H1 (cell line): ENCODE measurements around the gene LHPP. TPM values are rescaled to one million over a fixed set of nuclear protein-coding genes. Genes with fewer than 3 reads are reported as not detected.

Source experiments
- CTCF ChIA-PET: fragments of 300-600 bp; sonication (Branson Sonifier 250); formaldehyde crosslinking; loops from one replicate; lab custom pipeline; 2021; ENCODE audit not compliant: partially characterized antibody; lab: Charles Lee
- POLR2A ChIA-PET: fragments of 300-600 bp; sonication (Branson Sonifier 250); formaldehyde crosslinking; loops from one replicate; lab custom pipeline; 2021; ENCODE audit warnings: inconsistent platforms; ENCODE audit not compliant: partially characterized antibody; lab: Charles Lee
- DNase-seq, 2 experiments: peaks; one replicate each; pipeline versions ENCODE4 v3.0.0 to v3.0.0-alpha.2; 2010 to 2022; ENCODE audit warnings: low spot score in 2 of 2, low read depth in 1 of 2, mixed read lengths in 1 of 2
- FAIRE-seq: peaks from 2 replicates; lab custom pipeline; 2011; peaks lifted over from hg19 to GRCh38; lab: Jason Lieb, UNC
- H2AFZ ChIP-seq: 2 replicates; pipeline ENCODE4 v1.8.1; 2012; ENCODE audit warnings: low read length, inconsistent platforms
- H2AK5ac ChIP-seq: 2 replicates; pipeline ENCODE4 v1.6.1; 2013; ENCODE audit warnings: low read depth, low read length
- H2BK120ac ChIP-seq: replicated peaks from 2 replicates; pipeline ENCODE3; 2013; ENCODE audit warnings: low read depth, low read length, inconsistent platforms
- H2BK12ac ChIP-seq: 2 replicates; pipeline ENCODE4 v1.6.1; 2013; ENCODE audit warnings: low read depth, low read length
- H2BK15ac ChIP-seq: 2 replicates; pipeline ENCODE4 v1.6.1; 2013; ENCODE audit warnings: low read length
- H2BK20ac ChIP-seq: 2 replicates; pipeline ENCODE4 v1.6.1; 2013; ENCODE audit warnings: low read length
- H2BK5ac ChIP-seq: 2 replicates; pipeline ENCODE4 v1.6.1; 2013; ENCODE audit warnings: low read depth, low read length
- H3K14ac ChIP-seq: 2 replicates; pipeline ENCODE4 v1.6.1; 2013; ENCODE audit warnings: inconsistent platforms; ENCODE audit not compliant: insufficient read length
- H3K18ac ChIP-seq: 2 replicates; pipeline ENCODE4 v1.6.1; 2013; ENCODE audit warnings: low read length; ENCODE audit errors: extremely low read depth
- H3K23ac ChIP-seq: 2 replicates; pipeline ENCODE4 v1.6.1; 2013; ENCODE audit warnings: inconsistent platforms; ENCODE audit not compliant: insufficient read length
- H3K23me2 ChIP-seq: 2 replicates; pipeline ENCODE4 v1.6.1; 2013; ENCODE audit warnings: low read depth, low read length
- H3K27ac ChIP-seq: 2 replicates; pipeline ENCODE4 v1.6.1; 2011; ENCODE audit warnings: low read depth, low read length, inconsistent platforms
- H3K27me3 ChIP-seq, 4 experiments: replicated peaks in 1 of 4; 1 replicate in 1 of 4; 2 replicates in 3 of 4; pipeline versions ENCODE4 v1.6.1 to v1.8.1; 2011 to 2013; ENCODE audit warnings: low read length in 3 of 4, mild to moderate bottlenecking in 3 of 4, inconsistent platforms in 2 of 4, mixed read lengths in 2 of 4, moderate library complexity in 1 of 4; ENCODE audit not compliant: control insufficient read depth in 3 of 4, insufficient read depth in 3 of 4; ENCODE audit errors: extremely low read depth in 1 of 4
- H3K36me3 ChIP-seq, 4 experiments: 2 replicates each; pipeline versions ENCODE4 v1.6.1 to v1.8.1; 2011 to 2013; ENCODE audit warnings: mild to moderate bottlenecking in 4 of 4, low read length in 3 of 4, moderate library complexity in 2 of 4, control low read depth in 1 of 4, inconsistent platforms in 1 of 4; ENCODE audit not compliant: insufficient read depth in 4 of 4, control insufficient read depth in 2 of 4
- H3K4ac ChIP-seq: replicated peaks from 2 replicates; pipeline ENCODE3; 2013; ENCODE audit warnings: low read length, low read depth, mixed read lengths, inconsistent platforms; ENCODE audit not compliant: insufficient read length
- H3K4me1 ChIP-seq, 4 experiments: replicated peaks in 1 of 4; 1 replicate in 1 of 4; 2 replicates in 3 of 4; pipeline versions ENCODE4 v1.6.1 to v1.8.1; 2011 to 2013; ENCODE audit warnings: low read length in 3 of 4, inconsistent platforms in 2 of 4, mixed read lengths in 1 of 4; ENCODE audit not compliant: insufficient read depth in 4 of 4, control insufficient read depth in 3 of 4
- H3K4me2 ChIP-seq, 2 experiments: 2 replicates each; pipeline versions ENCODE4 v1.6.1 to v1.8.1; 2011 to 2013; ENCODE audit warnings: low read depth in 2 of 2, low read length in 2 of 2, control low read depth in 1 of 2, inconsistent platforms in 1 of 2, mild to moderate bottlenecking in 1 of 2; ENCODE audit not compliant: insufficient read depth in 1 of 2
- H3K4me3 ChIP-seq, 4 experiments: fragments of 200-600, 300-600 bp in 1 of 4; sonication (generic), shearing (Covaris generic), sonication (Bioruptor Twin) in 1 of 4; 2 replicates each; pipeline versions ENCODE4 v1.5.1 to v1.8.1; 2011 to 2016; ENCODE audit warnings: low read length in 4 of 4, low read depth in 3 of 4, control low read depth in 2 of 4, inconsistent platforms in 2 of 4, mild to moderate bottlenecking in 2 of 4, mixed read lengths in 1 of 4, moderate library complexity in 1 of 4; ENCODE audit not compliant: insufficient read depth in 2 of 4; ENCODE audit errors: extremely low read depth in 1 of 4
- H3K56ac ChIP-seq: replicated peaks from 2 replicates; pipeline ENCODE3; 2013; ENCODE audit warnings: low read depth, mild to moderate bottlenecking, mixed read lengths, low read length, inconsistent platforms; ENCODE audit not compliant: insufficient read length
- H3K79me1 ChIP-seq: 2 replicates; pipeline ENCODE4 v1.6.1; 2013; ENCODE audit warnings: low read depth, low read length, control low read depth
- H3K79me2 ChIP-seq, 2 experiments: 2 replicates each; pipeline versions ENCODE4 v1.6.1 to v1.8.1; 2012 to 2013; ENCODE audit warnings: low read length in 2 of 2, mild to moderate bottlenecking in 2 of 2, inconsistent platforms in 1 of 2; ENCODE audit not compliant: insufficient read depth in 2 of 2, control insufficient read depth in 1 of 2
- H3K9ac ChIP-seq, 4 experiments: replicated peaks in 1 of 4; 1 replicate in 1 of 4; 2 replicates in 3 of 4; pipeline versions ENCODE4 v1.6.1 to v1.8.1; 2011 to 2013; ENCODE audit warnings: low read depth in 3 of 4, low read length in 3 of 4, control low read depth in 2 of 4, mild to moderate bottlenecking in 2 of 4, moderate library complexity in 2 of 4, inconsistent platforms in 1 of 4; ENCODE audit errors: extremely low read depth in 1 of 4
- H3K9me3 ChIP-seq, 2 experiments: 2 replicates each; pipeline versions ENCODE4 v1.6.1 to v1.8.1; 2012 to 2013; ENCODE audit warnings: mild to moderate bottlenecking in 2 of 2, moderate library complexity in 2 of 2, control low read depth in 1 of 2, inconsistent platforms in 1 of 2, low read depth in 1 of 2, low read length in 1 of 2, mixed read lengths in 1 of 2; ENCODE audit not compliant: insufficient read depth in 2 of 2
- H4K20me1 ChIP-seq, 2 experiments: replicated peaks in 1 of 2; 2 replicates each; pipeline versions ENCODE3 to v1.8.1; 2011 to 2013; ENCODE audit warnings: inconsistent platforms in 2 of 2, low read length in 2 of 2, mild to moderate bottlenecking in 1 of 2; ENCODE audit not compliant: insufficient read depth in 2 of 2, control insufficient read depth in 1 of 2
- H4K5ac ChIP-seq: 2 replicates; pipeline ENCODE4 v1.6.1; 2013; ENCODE audit warnings: low read length, low read depth, mixed read lengths, inconsistent platforms; ENCODE audit not compliant: insufficient read length
- H4K8ac ChIP-seq: 2 replicates; pipeline ENCODE4 v1.8.0; 2013; ENCODE audit warnings: mild to moderate bottlenecking, moderate library complexity, low read length, inconsistent platforms; ENCODE audit not compliant: insufficient read depth; ENCODE audit errors: extremely low read depth
- H4K91ac ChIP-seq: replicated peaks from 2 replicates; pipeline ENCODE3; 2013; ENCODE audit warnings: low read length, mixed read lengths, inconsistent platforms; ENCODE audit not compliant: insufficient read length
- CHD2 ChIP-seq: IDR thresholded peaks from 2 replicates; pipeline ENCODE4 v1.6.1; 2012; ENCODE audit warnings: low read length, improper control_type of control experiment
- EGR1 ChIP-seq: IDR thresholded peaks from 2 replicates; pipeline ENCODE4 v1.6.1; 2011; ENCODE audit warnings: low read depth, low read length, borderline replicate concordance
- HDAC6 ChIP-seq: IDR thresholded peaks from one replicate; pipeline ENCODE4 v1.7.1; 2012; ENCODE audit warnings: low read depth, mild to moderate bottlenecking, inconsistent platforms, low read length, moderate library complexity
- JUN ChIP-seq: IDR thresholded peaks from 2 replicates; pipeline ENCODE4 v1.6.1; 2011; ENCODE audit warnings: low read depth, mild to moderate bottlenecking, improper control_type of control experiment, low read length
- JUND ChIP-seq: IDR thresholded peaks from 2 replicates; pipeline ENCODE4 v1.6.1; 2011; ENCODE audit warnings: mild to moderate bottlenecking, improper control_type of control experiment, low read length
- KDM5A ChIP-seq: fragments of 200-600 bp; IDR thresholded peaks from 2 replicates; pipeline ENCODE4 v1.7.1; 2012; ENCODE audit warnings: mild to moderate bottlenecking, low read length, inconsistent platforms, mixed read lengths
- MAFK ChIP-seq: IDR thresholded peaks from 2 replicates; pipeline ENCODE4 v1.6.1; 2012; ENCODE audit warnings: low read depth, mild to moderate bottlenecking, improper control_type of control experiment, low read length
- RNF2 ChIP-seq: fragments of 200-900, 300-1000 bp; sonication (generic); IDR thresholded peaks from 2 replicates; pipeline ENCODE4 v1.7.1; 2016; ENCODE audit warnings: borderline replicate concordance, low read depth, mild to moderate bottlenecking, antibody characterized with exemption, low read length; ENCODE audit not compliant: poor library complexity, severe bottlenecking; ENCODE audit errors: missing control alignments
- RXRA ChIP-seq: IDR thresholded peaks from 2 replicates; pipeline ENCODE4 v1.6.1; 2011; ENCODE audit warnings: low read depth, mild to moderate bottlenecking, low read length, moderate library complexity; ENCODE audit not compliant: insufficient read depth
- SIN3A ChIP-seq, 2 experiments: IDR thresholded peaks in 1 of 2; conservative IDR thresholded peaks in 1 of 2; 2 replicates each; pipeline ENCODE4 v1.6.1; 2011 to 2012; ENCODE audit warnings: low read length in 2 of 2, improper control_type of control experiment in 1 of 2, low read depth in 1 of 2, mild to moderate bottlenecking in 1 of 2
- SIRT6 ChIP-seq: IDR thresholded peaks from one replicate; pipeline ENCODE4 v1.7.1; 2012; ENCODE audit warnings: low read length, inconsistent platforms
- TBP ChIP-seq: IDR thresholded peaks from 2 replicates; pipeline ENCODE4 v1.6.1; 2011; ENCODE audit warnings: low read depth, low read length, improper control_type of control experiment
- WGBS, 2 experiments: shearing (Covaris generic) in 1 of 2; methylation state at CpG; one replicate each; pipeline versions ENCODE4 v1.1.6 to v1.1.7; 2013 to 2015; ENCODE audit warnings: low lambda C conversion rate in 2 of 2, mixed read lengths in 2 of 2, inconsistent platforms in 1 of 2, low coverage in 1 of 2, missing lambda C conversion rate in 1 of 2; ENCODE audit not compliant: insufficient replicate concordance in 2 of 2, insufficient coverage in 1 of 2, insufficient read length in 1 of 2; ENCODE audit errors: extremely low coverage in 1 of 2, missing lambda C conversion rate in 1 of 2; 5-methylcytosine and 5-hydroxymethylcytosine counted together
- polyA plus RNA-seq, 7 experiments: library from polyadenylated mRNA; depleted of rRNA in 3 of 7; stranded (reverse) in 5 of 7; unstranded in 2 of 7; fragments of >200 nt in 5 of 7; fragments of 200-250 nt in 2 of 7; gene quantifications; 1 replicate in 5 of 7; 2 replicates in 1 of 7; 4 replicates in 1 of 7; pipeline versions ENCODE4 v1.2.1 to v1.2.3, GENCODE V29; 2011 to 2013; ENCODE audit warnings: missing spikeins in 2 of 7, mixed read lengths in 2 of 7
- total RNA-seq: library from RNA; stranded (reverse); fragmentation: NEBNext Ultra II Directional; extraction: Animal tissue kit (Norgen Biotek cat#: 25700); gene quantifications from 2 replicates; pipeline ENCODE4 v1.2.1, GENCODE V29; 2021
- TF ChIP-seq, protein P1 (sequence below): IDR thresholded peaks from 2 replicates; pipeline ENCODE4 v1.6.1; 2012; ENCODE audit warnings: inconsistent platforms

LHPP gene
- total and polyA plus RNA-seq, 2 of the 8 experiments (the other 6 are each of a cell fraction or from before 2014, with no cell fraction given) = 26.0 to 45.0 TPM

DNA sequence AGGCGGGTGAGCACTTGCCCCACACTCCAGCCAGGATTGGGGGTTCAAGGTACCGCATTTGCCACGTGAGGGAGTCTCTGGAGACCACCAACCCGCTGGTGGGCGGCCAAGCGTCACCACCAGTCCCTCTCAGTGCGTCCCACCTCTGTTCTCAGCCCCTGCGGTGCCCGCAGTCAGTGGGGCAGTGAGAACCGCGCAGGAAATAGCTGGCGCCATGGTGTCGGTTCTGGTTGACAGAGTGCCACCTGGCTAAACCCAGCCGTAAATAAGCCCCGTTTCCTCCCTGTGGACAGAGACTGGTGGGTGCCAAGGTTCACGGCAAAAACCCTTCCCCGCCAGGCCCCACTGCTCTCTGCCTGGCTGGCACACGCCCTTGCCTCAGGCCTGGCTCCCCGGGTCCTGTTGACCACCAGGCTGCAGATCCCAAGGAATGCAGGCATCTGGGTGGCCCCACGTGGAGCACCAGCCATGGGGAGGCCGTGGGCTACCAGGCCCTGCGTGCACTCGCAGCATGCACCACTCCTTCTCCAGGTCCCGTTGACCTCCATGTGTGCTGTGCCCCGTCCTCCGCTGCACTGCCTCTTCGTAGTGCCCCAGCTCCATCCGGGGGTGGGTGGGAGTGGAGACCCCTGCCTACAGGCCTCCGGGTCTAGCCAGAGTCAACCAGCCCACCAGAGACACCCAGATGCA lies 140.0 kb downstream of the LHPP start:
- FAIRE-seq (no peak), DNase-seq (no peak)
- H3K56ac ChIP-seq = no peak overlapping the region
- no peak overlapping the region for H3K4ac ChIP-seq
- H4K5ac ChIP-seq = no peak overlapping the region
- H3K79me2 ChIP-seq = no peaks in the 10 kb centered on the region
- H3K23me2 ChIP-seq = peaks cover 5% of the 10 kb centered on the region
- H3K23ac ChIP-seq = no peak overlapping the region
- H4K8ac ChIP-seq = no peak overlapping the region; the same call in 1 of the 2 replicates
- no peaks in the 10 kb centered on the region for H3K36me3 ChIP-seq
- no peak overlapping the region for H3K18ac ChIP-seq
- no peak overlapping the region for H3K9ac ChIP-seq
- no peak overlapping the region for H3K4me2 ChIP-seq
- peaks cover 1 to 8% of the 10 kb centered on the region in 2 experiments for H4K20me1 ChIP-seq
- no peaks in the 10 kb centered on the region for H3K4me1 ChIP-seq
- 82% methylated on average over 29 of the region's 29 CpGs; no CpG with 5 or more reads in 1 of the 2 experiments for WGBS, 2 experiments
- H3K4me3 ChIP-seq = no peak overlapping the region
- no peak overlapping the region for H2BK12ac ChIP-seq
- H2BK15ac ChIP-seq = no peak overlapping the region
- H3K27ac ChIP-seq = no peak overlapping the region
- no peak overlapping the region for H2BK120ac ChIP-seq
- H4K91ac ChIP-seq = no peak overlapping the region
- ChIA-PET CTCF (interaction anchor here (0.9 to 3.1 kb wide), 4 partner anchors 10 to 118 kb away, joined by 3 to 12 read pairs (median 6); no protein-coding TSS in a partner anchor), POLR2A (no interaction called here)
- H3K9me3 ChIP-seq = no peaks in the 10 kb centered on the region
- H3K79me1 ChIP-seq = 0 out of 2 replicates have a peak, but pooled peaks cover 2% of the 10 kb centered on the region
- no peak overlapping the region for H2AFZ ChIP-seq
- H3K27me3 ChIP-seq = no peaks in the 10 kb centered on the region; a peak in 3 of 7 replicates
- no peak overlapping the region; the same call in 1 of the 2 replicates for H2BK5ac ChIP-seq
- H2AK5ac ChIP-seq = no peak overlapping the region
- no peak overlapping the region for H3K14ac ChIP-seq
- no peak overlapping the region for H2BK20ac ChIP-seq
- TF ChIP-seq RNF2 (no peak), JUN (no peak), CHD2 (no peak), MAFK (no peak), HDAC6 (no peak), TBP (no peak), SIN3A (conservative IDR thresholded peaks at IDR 0.05 in 1 of 2, IDR thresholded peaks at IDR 0.05 in 1 of 2; ENCODE audit: low read depth in 1 of 2, low read length in 2 of 2) (no peak), JUND (no peak), EGR1 (no peak), RXRA (no peak), SIRT6 (no peak), KDM5A (no peak)
- TF ChIP-seq, protein P1, sequence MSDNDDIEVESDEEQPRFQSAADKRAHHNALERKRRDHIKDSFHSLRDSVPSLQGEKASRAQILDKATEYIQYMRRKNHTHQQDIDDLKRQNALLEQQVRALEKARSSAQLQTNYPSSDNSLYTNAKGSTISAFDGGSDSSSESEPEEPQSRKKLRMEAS = no peak
